Medulla oblongata (tissue), 1 donor: ENCODE measurements around the gene TGFBR3.
"Not testable (repeated sequence)": the region's sequence is repeated elsewhere in the genome, so short reads cannot be mapped to it uniquely, and the experiment has no call there.

Experiments
- DNase-seq: peaks from one replicate; pipeline ENCODE4 v3.0.0-alpha.2; 2015; ENCODE audit errors: extremely low spot score

TGFBR3 gene

GRCh38 chr1:91689641-91690481 lies 196.1 kb downstream of the TGFBR3 start:
- DNase-seq, result no peak

- DNase-seq, result no peak
Observed at GRCh38 chr1:91687452-91687851, 198.5 kb downstream of the TGFBR3 start.

- no peak for DNase-seq
Observed at GRCh38 chr1:91685994-91686393, 200.0 kb downstream of the TGFBR3 start.

GRCh38 chr1:91684481-91685196 lies 201.3 kb downstream of the TGFBR3 start:
- no peak for DNase-seq

GRCh38 chr1:91683598-91683951 lies 202.4 kb downstream of the TGFBR3 start:
- no peak for DNase-seq

GRCh38 chr1:91682882-91683597 lies 202.9 kb downstream of the TGFBR3 start:
- no peak for DNase-seq

- DNase-seq, result no peak
Observed at GRCh38 chr1:91680556-91681155, 205.3 kb downstream of the TGFBR3 start.

GRCh38 chr1:91679446-91679845 lies 206.5 kb downstream of the TGFBR3 start:
- DNase-seq, result no peak

GRCh38 chr1:91676030-91676429 lies 209.9 kb downstream of the TGFBR3 start:
- no peak for DNase-seq

GRCh38 chr1:91674107-91674506 lies 211.8 kb downstream of the TGFBR3 start:
- DNase-seq, result no peak

GRCh38 chr1:91673613-91674012 lies 212.3 kb downstream of the TGFBR3 start:
- DNase-seq, result no peak

- no peak for DNase-seq
Observed at GRCh38 chr1:91672601-91673161, 213.3 kb downstream of the TGFBR3 start.

GRCh38 chr1:91670781-91671180 lies 215.2 kb downstream of the TGFBR3 start:
- no peak for DNase-seq

GRCh38 chr1:91669584-91670350 lies 216.2 kb downstream of the TGFBR3 start:
- DNase-seq, result no peak

GRCh38 chr1:91666651-91667050 lies 219.3 kb downstream of the TGFBR3 start:
- not testable (repeated sequence) for DNase-seq

- no peak for DNase-seq
Observed at GRCh38 chr1:91661121-91661520, 224.8 kb downstream of the TGFBR3 start.

GRCh38 chr1:91660708-91661107 lies 225.2 kb downstream of the TGFBR3 start:
- no peak for DNase-seq

GRCh38 chr1:91655912-91656449 lies 230.0 kb downstream of the TGFBR3 start:
- no peak for DNase-seq

GRCh38 chr1:91653183-91653582 lies 232.8 kb downstream of the TGFBR3 start:
- no peak for DNase-seq

GRCh38 chr1:91651661-91652071 lies 234.3 kb downstream of the TGFBR3 start:
- no peak for DNase-seq

- DNase-seq, result no peak
Observed at GRCh38 chr1:91651243-91651642, 234.7 kb downstream of the TGFBR3 start.
